Amniotic stem cell (primary cell): ENCODE measurements around the gene CALHM5.
A peak's percentile ranks its signal among the peaks of the same experiment; 100 is the strongest.

Source experiments
- DNase-seq: peaks from one replicate; lab custom pipeline; 2025; lab: John Stamatoyannopoulos, UW

CALHM5 gene

GRCh38 chr6:116508527-116508926 is 2.9 kb upstream of the CALHM5 start:
- no peak for DNase-seq

- DNase-seq: no peak
Measured at GRCh38 chr6:116512111-116512559, 696 bp downstream of the CALHM5 start.

DNA sequence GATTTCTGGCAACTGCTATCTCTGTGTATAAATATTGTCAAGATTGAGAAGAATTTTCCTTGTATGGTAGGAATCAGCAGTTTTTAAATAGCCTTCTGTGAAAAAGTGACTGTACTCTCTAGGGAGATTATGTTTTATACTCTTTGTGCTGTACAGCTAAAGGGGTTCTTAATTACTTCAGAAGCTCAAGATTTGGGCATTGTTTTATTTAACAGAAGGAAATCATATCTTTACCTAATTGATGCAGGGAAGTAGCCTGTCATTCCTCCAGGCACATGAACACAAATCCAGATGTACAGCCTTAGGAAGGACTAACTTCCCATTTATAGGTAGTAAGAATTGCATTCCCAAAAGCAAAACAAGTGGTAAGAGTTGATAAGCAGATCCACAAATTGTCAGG is 1.3 kb downstream of the CALHM5 start:
- no peak for DNase-seq

DNA sequence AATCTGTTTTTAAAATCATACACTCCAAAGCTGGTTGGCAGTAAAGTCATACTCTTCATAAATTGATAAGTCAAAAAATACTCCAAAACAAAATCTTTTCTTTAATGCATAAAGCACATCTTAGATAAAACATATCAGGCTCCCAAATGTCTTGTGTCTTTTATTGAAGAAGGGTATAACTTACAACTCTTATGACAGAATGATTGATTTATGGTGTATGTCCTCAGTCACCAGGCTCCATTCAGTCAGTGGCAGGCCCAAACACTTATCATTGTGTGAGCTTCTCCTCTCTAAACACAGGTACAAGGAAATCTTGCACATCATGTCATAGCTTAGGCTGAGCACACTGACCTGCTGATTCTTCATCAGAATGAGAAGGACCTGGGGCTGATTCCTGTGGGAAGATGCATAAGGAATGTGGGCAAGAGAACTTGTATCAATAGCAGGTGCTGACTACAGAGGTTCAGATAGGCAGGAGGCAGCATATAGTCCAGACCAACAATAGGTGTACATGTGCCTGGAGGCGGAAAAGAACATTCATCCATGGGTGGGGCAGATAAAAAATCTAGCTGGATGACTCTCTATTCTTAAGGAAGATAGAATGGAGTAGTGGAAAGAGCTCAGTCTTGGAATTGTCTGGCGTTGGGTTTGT is 1.9 kb downstream of the CALHM5 start:
- DNase-seq: no peak

DNA sequence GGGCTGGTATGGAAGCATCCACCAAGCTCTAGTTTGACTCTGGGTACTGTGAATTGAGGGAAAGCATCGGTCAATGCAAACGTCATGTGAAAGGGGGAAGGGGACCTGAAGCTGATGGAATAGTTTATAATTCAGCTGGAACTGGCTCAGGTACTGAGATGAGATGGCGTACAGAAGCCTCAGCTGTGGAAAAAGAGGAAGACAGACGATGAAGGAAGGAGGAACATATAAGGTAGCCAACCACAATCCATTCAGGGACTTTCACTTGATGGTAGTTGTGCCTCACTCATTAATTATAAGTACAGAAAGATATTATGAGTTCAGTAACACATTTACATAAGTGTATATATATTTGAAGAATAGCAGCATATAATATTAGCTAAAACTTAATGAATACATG is 2.7 kb downstream of the CALHM5 start:
- no peak for DNase-seq

DNA sequence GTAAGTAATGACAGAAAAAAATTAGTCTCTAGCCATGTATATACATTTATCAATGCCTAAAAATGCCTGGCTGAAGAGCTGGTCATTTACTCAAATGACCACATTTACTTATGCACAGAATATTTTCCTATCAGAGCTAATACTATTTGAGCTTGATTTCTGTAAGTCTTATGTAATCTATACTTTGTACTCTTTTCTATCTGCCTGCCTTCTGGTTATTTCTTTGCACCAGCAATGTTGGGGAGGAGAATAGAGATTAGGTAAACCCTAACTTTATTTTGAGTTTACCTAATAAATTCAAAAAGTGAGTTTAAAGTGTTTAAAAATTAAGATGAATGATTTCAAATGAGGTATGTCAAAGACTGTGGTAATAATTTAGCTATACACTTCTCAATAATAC is 3.7 kb downstream of the CALHM5 start:
- no peak for DNase-seq

DNA sequence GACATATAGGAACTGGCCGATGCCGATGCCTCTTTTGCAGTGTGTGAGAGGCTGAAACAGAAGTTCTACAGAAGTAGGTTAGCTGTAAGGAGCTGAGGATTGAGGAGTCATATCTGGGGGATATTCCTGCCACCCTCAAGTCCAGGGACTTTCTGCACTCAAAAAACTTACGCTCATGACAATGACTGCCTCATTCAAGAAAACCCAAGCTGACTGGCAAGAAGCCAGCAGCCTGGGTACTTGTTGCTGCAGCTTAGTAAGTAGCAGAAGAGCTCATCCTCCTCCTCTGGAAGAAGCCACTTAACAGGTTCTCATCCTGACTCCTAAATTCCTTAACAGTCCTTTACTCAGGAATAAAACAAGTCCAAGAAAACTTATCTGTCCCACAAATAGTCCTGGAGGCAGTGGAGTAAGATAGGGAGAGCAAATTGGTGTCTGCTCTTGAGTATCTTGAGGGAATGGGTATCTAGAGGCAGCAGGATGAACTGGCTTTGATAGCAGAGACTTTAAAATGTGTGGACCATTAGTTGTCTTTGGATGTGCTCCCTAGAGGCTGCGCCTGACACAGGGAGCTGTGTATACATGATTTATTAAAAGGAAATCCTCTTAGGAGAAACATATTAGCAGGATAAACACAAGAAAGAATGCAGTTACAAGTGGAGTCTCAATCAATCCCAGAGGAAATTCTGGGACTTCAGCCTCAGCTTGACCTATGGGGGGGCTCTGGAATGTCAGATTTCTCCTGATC is 7.4 kb downstream of the CALHM5 start:
- no peak for DNase-seq

- no peak for DNase-seq
Measured at GRCh38 chr6:116522896-116523295, 11.5 kb downstream of the CALHM5 start.

- DNase-seq: no peak
Measured at GRCh38 chr6:116524236-116524635, 12.8 kb downstream of the CALHM5 start.

DNA sequence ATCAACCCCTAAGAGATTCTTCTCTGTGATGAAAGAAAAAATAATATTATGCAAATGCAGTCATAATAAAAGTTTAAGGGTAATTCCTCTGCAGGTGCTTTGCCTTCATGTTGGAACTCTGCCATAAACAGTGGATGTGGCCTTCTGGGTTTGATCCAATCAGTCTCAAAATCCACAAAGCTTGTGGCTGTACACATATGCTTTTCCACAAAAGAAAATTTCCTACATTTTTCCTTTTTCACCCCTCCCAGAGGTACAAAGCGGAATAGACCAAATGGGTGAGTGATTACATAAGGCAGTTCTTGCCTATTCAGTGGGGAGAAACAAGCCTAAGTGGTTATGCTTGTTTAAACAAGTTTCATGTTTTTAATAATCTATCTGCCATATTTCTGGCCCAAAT is 16.7 kb downstream of the CALHM5 start:
- no peak for DNase-seq

DNA sequence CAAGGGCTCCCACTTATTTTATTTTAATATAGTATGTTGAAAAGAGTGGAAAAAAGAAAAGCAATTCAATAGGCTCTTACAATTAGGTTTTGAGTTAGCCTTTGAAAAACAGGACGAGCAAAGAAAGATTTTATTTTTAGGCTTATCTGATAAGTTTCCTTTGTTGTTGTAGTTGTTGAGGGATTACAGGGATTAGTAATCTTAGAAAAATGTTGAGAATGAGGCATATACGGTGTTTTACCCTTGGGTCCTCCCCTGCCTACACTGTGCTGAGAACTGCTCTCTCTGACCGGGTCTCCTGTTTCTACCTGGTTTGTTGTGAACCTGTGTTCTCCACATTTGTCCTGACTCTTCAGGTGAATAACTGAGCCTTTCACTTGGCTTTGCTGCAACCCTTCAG is 17.3 kb downstream of the CALHM5 start:
- no peak for DNase-seq

DNA sequence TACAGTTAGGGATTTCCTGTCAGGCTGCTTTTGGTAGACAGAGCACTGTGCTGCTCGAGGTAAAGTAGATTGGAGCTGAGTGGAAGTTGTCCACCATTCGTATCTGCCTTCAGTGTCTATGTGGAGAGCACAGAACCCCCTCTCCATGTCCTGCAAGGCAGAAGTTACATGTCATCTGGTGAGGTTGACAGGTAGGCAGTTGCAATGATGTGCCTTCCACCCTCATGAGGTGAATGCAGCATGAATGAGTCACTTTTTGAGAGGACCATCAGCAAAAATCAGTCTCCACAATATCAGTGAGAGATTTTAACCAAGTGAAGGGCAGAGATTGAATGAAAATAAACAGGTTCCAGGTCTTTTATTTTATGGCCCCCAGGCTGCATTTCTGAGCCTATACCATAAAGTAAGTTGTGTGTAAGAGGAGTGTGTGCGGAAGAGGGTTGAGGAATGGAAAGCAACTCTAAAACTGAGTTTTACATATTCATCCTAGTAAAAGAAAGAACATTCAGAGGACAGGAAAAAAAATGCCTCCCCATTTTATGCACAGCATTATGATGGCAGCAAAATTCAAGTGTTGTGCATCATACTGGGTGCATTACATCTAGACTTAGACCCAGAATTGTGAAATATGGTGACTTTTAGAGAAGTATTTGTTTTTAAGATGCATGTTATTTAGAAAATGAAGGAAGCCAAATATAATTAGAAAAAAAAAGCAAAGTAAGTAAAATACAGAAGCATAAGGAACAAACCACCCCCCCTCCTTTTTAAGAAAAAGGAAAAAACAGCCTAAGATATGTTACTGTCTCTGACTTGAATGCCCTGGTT is 18.2 kb downstream of the CALHM5 start:
- no peak for DNase-seq

DNA sequence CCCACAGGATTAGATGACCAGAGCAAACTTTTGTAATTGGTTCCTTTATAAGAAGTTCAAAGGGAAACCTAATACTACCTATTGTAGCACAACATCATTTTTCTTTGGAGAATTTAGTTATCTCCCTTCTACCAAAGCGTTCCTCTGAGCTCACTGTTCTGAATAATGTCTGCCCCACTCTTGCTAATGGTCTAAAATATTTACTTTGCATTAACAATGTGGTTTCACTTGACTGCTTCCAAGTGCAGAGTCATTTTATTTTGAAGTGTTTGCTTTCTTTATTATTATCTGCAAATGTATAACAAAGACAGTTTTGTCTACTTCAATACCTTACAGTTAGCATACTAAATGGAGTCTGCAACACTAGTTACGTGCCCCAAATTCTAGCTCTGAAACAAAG is 19.0 kb downstream of the CALHM5 start:
- DNase-seq: no peak

GRCh38 chr6:116531675-116532570 is 20.5 kb downstream of the CALHM5 start:
- peak; percentile 44 for DNase-seq

GRCh38 chr6:116533233-116533957 is 22.0 kb downstream of the CALHM5 start:
- no peak for DNase-seq

- no peak for DNase-seq
Measured at GRCh38 chr6:116535109-116535508, 23.7 kb downstream of the CALHM5 start.

DNA sequence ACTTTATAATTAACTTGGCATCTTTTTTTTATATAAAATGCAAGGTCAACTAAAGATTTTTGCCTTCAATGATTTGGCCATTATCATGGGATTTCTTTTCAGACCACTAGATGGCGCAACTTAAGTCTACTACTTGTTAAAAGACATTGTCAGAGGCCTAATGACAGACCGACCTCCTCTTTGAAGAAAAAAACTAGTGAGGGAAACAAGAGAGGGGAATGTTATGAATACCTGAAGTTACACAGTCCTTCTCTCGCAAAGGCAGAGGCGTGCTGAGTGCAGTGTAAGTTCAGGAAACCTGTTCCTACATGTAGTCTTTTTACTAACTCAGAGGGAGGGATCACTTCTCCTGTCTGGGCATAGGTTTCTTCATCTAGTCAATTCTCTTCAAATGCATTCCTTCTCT is 24.8 kb downstream of the CALHM5 start:
- peak; percentile 78 for DNase-seq

GRCh38 chr6:116542426-116542825 is 31.0 kb downstream of the CALHM5 start:
- DNase-seq: no peak

GRCh38 chr6:116543149-116543548 is 31.7 kb downstream of the CALHM5 start:
- no peak for DNase-seq

DNA sequence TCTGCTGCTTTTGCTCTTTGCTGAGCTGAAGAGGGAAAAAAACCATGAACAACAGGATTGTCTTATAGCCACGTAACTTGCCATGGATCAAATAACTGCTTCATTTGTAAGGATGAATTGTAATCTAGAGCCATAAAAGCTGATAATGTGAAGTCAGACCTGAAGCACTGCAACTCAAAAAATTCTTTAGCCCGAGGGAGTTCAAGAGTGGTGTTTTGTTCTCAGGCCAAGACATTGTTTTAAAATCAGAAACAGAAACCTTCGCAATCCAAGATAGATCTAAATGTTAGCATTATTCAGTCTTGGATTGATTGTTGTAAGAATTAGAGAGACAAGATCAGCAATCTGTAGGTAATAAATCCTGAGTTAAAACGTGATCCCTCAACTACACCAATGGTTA is 34.2 kb downstream of the CALHM5 start, which contains the start of gene TRAPPC3L:
TSS of gene TRAPPC3L (minus strand) at position 34 of the 400 bp plus-strand sequence. CDS start 170 bp downstream, outside the sequence.
- DNase-seq: no peak

DNA sequence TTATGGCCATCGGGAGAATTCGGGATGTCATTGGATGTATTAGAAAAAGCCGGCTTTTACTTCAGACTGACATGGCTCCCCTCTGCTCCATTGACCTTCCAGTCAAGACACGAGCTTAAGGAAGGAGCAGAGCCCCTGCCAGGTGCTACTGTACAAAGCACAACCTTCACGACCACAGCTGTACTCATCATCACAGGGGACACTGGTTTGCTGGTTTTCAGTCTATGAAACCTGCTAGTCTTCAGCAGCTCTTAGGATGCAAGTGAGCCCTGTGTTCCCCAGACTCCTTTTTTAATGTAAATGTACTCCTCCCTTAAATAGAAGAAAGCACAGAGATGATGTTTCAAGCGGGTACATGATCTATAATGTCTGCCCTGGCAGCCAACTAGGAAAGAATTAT is 35.9 kb downstream of the CALHM5 start:
- no peak for DNase-seq
